Loucy (cell line): Measurements from ENCODE around the gene TMEM14A.
A peak's percentile ranks its signal among the peaks of the same experiment; 100 is the strongest.

ENCODE experiments used
- H2AFZ ChIP-seq: fragments of 200-600 bp; sonication (generic); 2 replicates; pipeline ENCODE4 v1.6.0; 2016; ENCODE audit warnings: antibody characterized with exemption, mild to moderate bottlenecking, low read length, moderate library complexity
- H3F3A ChIP-seq: fragments of 200-600 bp; 2 replicates; pipeline ENCODE4 v1.6.0; 2016; ENCODE audit warnings: antibody characterized with exemption, low read depth, mild to moderate bottlenecking
- H3K27me3 ChIP-seq: fragments of 200-600 bp; sonication (generic); 2 replicates; pipeline ENCODE4 v1.6.1; 2014; ENCODE audit warnings: low read length, mild to moderate bottlenecking; ENCODE audit not compliant: insufficient read depth, poor library complexity, severe bottlenecking
- H3K36me3 ChIP-seq: fragments of 200-600 bp; sonication (generic); 2 replicates; pipeline ENCODE4 v1.6.1; 2016; ENCODE audit warnings: low read length; ENCODE audit not compliant: insufficient read depth
- H3K4me1 ChIP-seq: fragments of 200-600 bp; sonication (generic); 2 replicates; pipeline ENCODE4 v1.5.1; 2014; ENCODE audit warnings: low read length, mild to moderate bottlenecking; ENCODE audit not compliant: insufficient read depth, poor library complexity, severe bottlenecking
- H3K4me2 ChIP-seq: fragments of 200-600 bp; sonication (generic); 2 replicates; pipeline ENCODE4 v1.6.0; 2014; ENCODE audit warnings: antibody characterized with exemption, low read length, low read depth, mild to moderate bottlenecking; ENCODE audit not compliant: poor library complexity, severe bottlenecking
- H3K4me3 ChIP-seq: fragments of 200-600 bp; sonication (generic); 2 replicates; pipeline ENCODE4 v1.5.1; 2014; ENCODE audit warnings: low read length, mild to moderate bottlenecking, mixed read lengths; ENCODE audit not compliant: poor library complexity, severe bottlenecking
- H3K79me2 ChIP-seq: fragments of 200-600 bp; sonication (generic); 2 replicates; pipeline ENCODE4 v1.6.1; 2014; ENCODE audit warnings: low read length; ENCODE audit not compliant: insufficient read depth
- H3K9ac ChIP-seq: fragments of 200-600 bp; sonication (generic); 2 replicates; pipeline ENCODE4 v1.6.0; 2014; ENCODE audit warnings: mild to moderate bottlenecking, low read depth, low read length, moderate library complexity; ENCODE audit not compliant: poor library complexity, severe bottlenecking
- H3K9me2 ChIP-seq: fragments of 200-600 bp; sonication (generic); replicated peaks from 2 replicates; pipeline ENCODE4 v1.6.1; 2016; ENCODE audit warnings: low read depth, low read length, mixed read lengths
- H3K9me3 ChIP-seq: fragments of 200-600 bp; sonication (generic); 2 replicates; pipeline ENCODE4 v1.6.1; 2014; ENCODE audit warnings: mild to moderate bottlenecking, antibody characterized with exemption, low read length, low read depth; ENCODE audit not compliant: insufficient read depth
- H4K20me1 ChIP-seq: fragments of 200-600 bp; sonication (generic); 2 replicates; pipeline ENCODE4 v1.6.0; 2014; ENCODE audit warnings: antibody characterized with exemption, low read length, mild to moderate bottlenecking; ENCODE audit not compliant: insufficient read depth, poor library complexity, severe bottlenecking
- EZH2phosphoT487 ChIP-seq: fragments of 200-600 bp; IDR thresholded peaks from 2 replicates; pipeline ENCODE4 v1.6.1; 2018; ENCODE audit warnings: antibody characterized with exemption, mild to moderate bottlenecking, moderate library complexity, borderline replicate concordance
- TF ChIP-seq, protein P1 (sequence below): fragments of 200-600 bp; sonication (generic); conservative IDR thresholded peaks from 2 replicates; pipeline ENCODE4 v1.5.1; 2014; ENCODE audit warnings: mild to moderate bottlenecking, antibody characterized with exemption, low read length

TMEM14A gene

DNA sequence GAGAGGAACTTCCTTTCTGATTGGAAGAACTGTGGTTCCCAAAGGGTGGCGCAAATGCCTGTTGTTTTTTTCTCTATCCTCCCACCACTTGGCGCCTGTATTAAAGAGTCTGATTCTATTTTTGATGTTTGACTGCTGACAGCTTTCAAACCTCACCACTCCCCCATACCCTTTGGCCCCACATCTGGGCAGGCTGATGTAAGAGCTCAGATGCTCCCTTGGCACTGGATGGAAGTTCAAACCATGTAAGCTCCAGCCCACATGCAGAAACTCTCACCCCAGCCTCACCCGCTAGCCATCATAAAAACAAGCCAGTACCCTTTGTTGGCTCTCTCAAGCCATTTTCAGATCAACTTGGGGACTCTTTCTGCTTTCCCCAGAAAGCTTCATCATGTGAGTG is 20.0 kb upstream of the TMEM14A start:
- no peaks in the 10 kb centered on the region for H3K9me2 ChIP-seq
- no peak for TF ChIP-seq EZH2phosphoT487
- TF ChIP-seq, protein P1, sequence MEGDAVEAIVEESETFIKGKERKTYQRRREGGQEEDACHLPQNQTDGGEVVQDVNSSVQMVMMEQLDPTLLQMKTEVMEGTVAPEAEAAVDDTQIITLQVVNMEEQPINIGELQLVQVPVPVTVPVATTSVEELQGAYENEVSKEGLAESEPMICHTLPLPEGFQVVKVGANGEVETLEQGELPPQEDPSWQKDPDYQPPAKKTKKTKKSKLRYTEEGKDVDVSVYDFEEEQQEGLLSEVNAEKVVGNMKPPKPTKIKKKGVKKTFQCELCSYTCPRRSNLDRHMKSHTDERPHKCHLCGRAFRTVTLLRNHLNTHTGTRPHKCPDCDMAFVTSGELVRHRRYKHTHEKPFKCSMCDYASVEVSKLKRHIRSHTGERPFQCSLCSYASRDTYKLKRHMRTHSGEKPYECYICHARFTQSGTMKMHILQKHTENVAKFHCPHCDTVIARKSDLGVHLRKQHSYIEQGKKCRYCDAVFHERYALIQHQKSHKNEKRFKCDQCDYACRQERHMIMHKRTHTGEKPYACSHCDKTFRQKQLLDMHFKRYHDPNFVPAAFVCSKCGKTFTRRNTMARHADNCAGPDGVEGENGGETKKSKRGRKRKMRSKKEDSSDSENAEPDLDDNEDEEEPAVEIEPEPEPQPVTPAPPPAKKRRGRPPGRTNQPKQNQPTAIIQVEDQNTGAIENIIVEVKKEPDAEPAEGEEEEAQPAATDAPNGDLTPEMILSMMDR, result no peak
- H3K4me2 ChIP-seq, result no peak overlapping the region
- no peaks in the 10 kb centered on the region for H4K20me1 ChIP-seq
- no peak overlapping the region for H3K4me3 ChIP-seq
- H3K36me3 ChIP-seq, result no peaks in the 10 kb centered on the region
- H2AFZ ChIP-seq, result peak overlapping the region; percentile 24; the same call in 1 of the 2 replicates
- peaks cover 15% of the 10 kb centered on the region for H3K4me1 ChIP-seq
- no peaks in the 10 kb centered on the region for H3F3A ChIP-seq
- no peaks in the 10 kb centered on the region for H3K27me3 ChIP-seq
- no peak overlapping the region for H3K9ac ChIP-seq
- H3K79me2 ChIP-seq, result no peaks in the 10 kb centered on the region
- no peaks in the 10 kb centered on the region for H3K9me3 ChIP-seq

GRCh38 chr6:52653151-52653550 is 17.8 kb upstream of the TMEM14A start:
- no peaks in the 10 kb centered on the region for H4K20me1 ChIP-seq
- no peaks in the 10 kb centered on the region for H3K9me3 ChIP-seq
- H3K4me1 ChIP-seq, result peaks cover 13% of the 10 kb centered on the region
- H3K36me3 ChIP-seq, result no peaks in the 10 kb centered on the region
- no peak overlapping the region for H3K4me2 ChIP-seq
- H3K9ac ChIP-seq, result no peak overlapping the region
- no peak overlapping the region for H3K4me3 ChIP-seq
- no peaks in the 10 kb centered on the region for H3F3A ChIP-seq
- TF ChIP-seq, protein P1, result no peak
- no peak for TF ChIP-seq EZH2phosphoT487
- H3K9me2 ChIP-seq, result no peaks in the 10 kb centered on the region
- no peaks in the 10 kb centered on the region for H3K27me3 ChIP-seq
- H2AFZ ChIP-seq, result no peak overlapping the region
- no peaks in the 10 kb centered on the region for H3K79me2 ChIP-seq

GRCh38 chr6:52654007-52654406 is 16.9 kb upstream of the TMEM14A start:
- Histone ChIP-seq H3F3A (no peaks in the 10 kb centered on the region), H3K4me2 (no peak overlapping the region), H3K9me2 (no peaks in the 10 kb centered on the region), H3K36me3 (no peaks in the 10 kb centered on the region), H3K9me3 (no peaks in the 10 kb centered on the region), H3K4me1 (peaks cover 6% of the 10 kb centered on the region), H4K20me1 (no peaks in the 10 kb centered on the region), H2AFZ (no peak overlapping the region), H3K4me3 (no peak overlapping the region), H3K79me2 (no peaks in the 10 kb centered on the region), H3K9ac (no peak overlapping the region), H3K27me3 (no peaks in the 10 kb centered on the region)
- TF ChIP-seq EZH2phosphoT487, result no peak
- TF ChIP-seq, protein P1, result no peak
